ENCODE results near the gene PARP8. TPM values are rescaled to one million over a fixed set of nuclear protein-coding genes. Genes with fewer than 3 reads are reported as not detected.

PARP8 gene
- total RNA-seq, 6 donors from 2014 or later = 33.3 to 64.1 (median 34.6) TPM

DNA sequence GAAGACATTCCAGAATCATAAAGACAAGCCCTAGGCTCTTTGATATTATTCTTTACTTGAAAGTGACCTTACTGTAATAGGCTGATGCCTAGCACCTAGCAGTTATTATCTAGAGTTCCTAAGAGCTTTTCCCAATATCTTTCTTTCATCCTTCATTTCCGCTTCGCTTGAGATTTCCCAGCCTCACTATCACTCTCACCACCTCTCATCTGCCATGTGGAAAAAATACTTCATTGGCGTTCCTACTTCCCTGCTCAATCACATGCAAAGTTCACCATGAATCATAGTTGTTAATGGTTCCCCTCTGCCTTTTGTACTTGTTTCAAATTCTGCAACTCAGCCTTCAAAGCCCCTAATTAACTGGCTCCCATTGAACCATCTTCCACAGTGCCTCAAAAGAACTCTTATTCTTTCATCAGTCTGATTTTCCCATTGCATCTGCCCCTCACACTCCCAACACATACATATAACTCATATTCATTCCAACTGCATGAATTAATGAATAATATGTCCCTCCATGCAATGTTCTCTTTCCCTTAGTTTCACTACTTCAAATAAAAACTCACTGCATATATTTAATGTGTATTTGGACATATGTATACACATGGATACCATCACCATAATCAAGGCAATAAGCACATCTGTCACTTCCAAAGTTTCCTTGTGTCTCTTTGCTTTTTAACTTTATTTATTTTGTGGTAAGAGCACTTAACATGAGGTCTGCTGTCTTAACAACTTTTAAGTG, 221.6 kb downstream of the PARP8 start:
- TF ChIP-seq, protein P1, sequence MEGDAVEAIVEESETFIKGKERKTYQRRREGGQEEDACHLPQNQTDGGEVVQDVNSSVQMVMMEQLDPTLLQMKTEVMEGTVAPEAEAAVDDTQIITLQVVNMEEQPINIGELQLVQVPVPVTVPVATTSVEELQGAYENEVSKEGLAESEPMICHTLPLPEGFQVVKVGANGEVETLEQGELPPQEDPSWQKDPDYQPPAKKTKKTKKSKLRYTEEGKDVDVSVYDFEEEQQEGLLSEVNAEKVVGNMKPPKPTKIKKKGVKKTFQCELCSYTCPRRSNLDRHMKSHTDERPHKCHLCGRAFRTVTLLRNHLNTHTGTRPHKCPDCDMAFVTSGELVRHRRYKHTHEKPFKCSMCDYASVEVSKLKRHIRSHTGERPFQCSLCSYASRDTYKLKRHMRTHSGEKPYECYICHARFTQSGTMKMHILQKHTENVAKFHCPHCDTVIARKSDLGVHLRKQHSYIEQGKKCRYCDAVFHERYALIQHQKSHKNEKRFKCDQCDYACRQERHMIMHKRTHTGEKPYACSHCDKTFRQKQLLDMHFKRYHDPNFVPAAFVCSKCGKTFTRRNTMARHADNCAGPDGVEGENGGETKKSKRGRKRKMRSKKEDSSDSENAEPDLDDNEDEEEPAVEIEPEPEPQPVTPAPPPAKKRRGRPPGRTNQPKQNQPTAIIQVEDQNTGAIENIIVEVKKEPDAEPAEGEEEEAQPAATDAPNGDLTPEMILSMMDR (IDR thresholded peaks at IDR 0.05) = no peak
- TF ChIP-seq POLR2AphosphoS5 (IDR thresholded peaks at IDR 0.05) = no peak
- TF ChIP-seq EP300 (IDR thresholded peaks at IDR 0.05) = no peak
- TF ChIP-seq POLR2A (IDR thresholded peaks at IDR 0.05) = no peak
- Histone ChIP-seq H3K27ac (no peak overlapping the region), H3K4me1 (no peaks in the 10 kb centered on the region), H3K36me3 (no peaks in the 10 kb centered on the region), H3K4me3 (no peak overlapping the region), H3K9me3 (no peaks in the 10 kb centered on the region), H3K27me3 (no peaks in the 10 kb centered on the region)
- WGBS, 2 donors = 83 to 86% methylated on average over 3 of the region's 3 CpGs
- ATAC-seq (ENCODE audit: low FRiP score in 2 of 2) (no peak), DNase-seq (no peak)

DNA sequence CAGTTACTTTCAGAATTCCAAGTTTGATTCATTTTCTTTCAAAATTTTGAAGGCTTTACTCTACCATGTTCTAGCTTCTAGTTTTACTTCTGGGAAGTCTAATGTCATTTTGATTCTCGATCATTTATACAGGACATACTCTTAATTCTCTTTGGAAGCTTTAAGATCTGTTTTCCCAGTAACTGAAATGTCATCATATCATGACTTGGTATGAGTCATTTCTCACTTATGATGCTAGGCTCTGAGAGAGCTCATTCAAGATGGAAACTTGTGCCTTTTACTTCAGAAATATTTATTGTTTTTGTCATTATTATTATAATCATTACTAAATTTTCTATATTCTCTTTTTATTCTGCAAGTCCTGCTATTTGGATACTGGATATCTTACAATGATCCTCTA, 222.3 kb downstream of the PARP8 start:
- no peak for DNase-seq
- Histone ChIP-seq H3K27me3 (no peaks in the 10 kb centered on the region), H3K4me3 (no peak overlapping the region), H3K9me3 (no peaks in the 10 kb centered on the region), H3K4me1 (no peaks in the 10 kb centered on the region), H3K36me3 (no peaks in the 10 kb centered on the region), H3K27ac (no peak overlapping the region)
- TF ChIP-seq, protein P1 (IDR thresholded peaks at IDR 0.05) = no peak
- TF ChIP-seq POLR2A (IDR thresholded peaks at IDR 0.05) (no peak), EP300 (IDR thresholded peaks at IDR 0.05) (no peak), POLR2AphosphoS5 (IDR thresholded peaks at IDR 0.05) (no peak)
- no peak for ATAC-seq (ENCODE audit: low FRiP score in 2 of 2)
- WGBS, 2 donors = 90 to 97% methylated on average over 1 of the region's 1 CpG

DNA sequence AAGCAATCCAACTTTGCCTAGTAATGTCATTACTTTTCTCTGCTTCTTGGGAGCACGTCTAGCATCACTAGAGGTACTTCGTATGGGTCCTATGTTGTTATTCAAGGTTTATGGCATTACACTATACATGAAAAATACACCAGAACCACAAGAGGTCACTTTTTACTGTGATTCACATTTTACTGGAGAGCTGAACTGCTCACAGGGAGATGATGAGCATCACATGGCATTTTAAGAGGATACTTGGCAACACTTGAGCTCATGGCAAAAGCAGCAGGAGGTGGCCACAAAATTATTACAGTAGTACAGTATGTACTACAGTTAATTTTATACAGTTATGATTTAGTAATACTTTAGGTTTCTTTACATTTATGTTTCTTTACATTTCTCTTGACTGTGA, 223.4 kb downstream of the PARP8 start:
- ATAC-seq (ENCODE audit: low FRiP score in 2 of 2) (no peak), DNase-seq (no peak)
- H3K27me3 ChIP-seq = no peaks in the 10 kb centered on the region
- no peaks in the 10 kb centered on the region for H3K9me3 ChIP-seq
- WGBS, 2 donors = 65 to 71% methylated on average over 2 of the region's 2 CpGs
- no peak overlapping the region for H3K27ac ChIP-seq
- H3K36me3 ChIP-seq = no peaks in the 10 kb centered on the region
- no peaks in the 10 kb centered on the region for H3K4me1 ChIP-seq
- TF ChIP-seq POLR2AphosphoS5 (IDR thresholded peaks at IDR 0.05) (no peak), POLR2A (IDR thresholded peaks at IDR 0.05) (no peak), EP300 (IDR thresholded peaks at IDR 0.05) (no peak)
- TF ChIP-seq, protein P1 (IDR thresholded peaks at IDR 0.05) = no peak
- no peak overlapping the region for H3K4me3 ChIP-seq

Other genes with a start within 250 kb of the PARP8 start
- gene EMB, start 225.3 kb upstream of the PARP8 start, total RNA-seq = 10 to 100 TPM in 5 of 6 donors, 1 to 10 TPM in 1; 4.7 to 34.0 (median 21.4) TPM

Measured in upper lobe of left lung (tissue), 6 donors.